IPS-18a (cell line): ENCODE results near the gene FNBP1.
"Not testable (repeated sequence)": the region's sequence is repeated elsewhere in the genome, so short reads cannot be mapped to it uniquely, and the experiment has no call there.

ENCODE experiments used
- H3K27ac ChIP-seq: one replicate; pipeline ENCODE4 v1.5.1; 2013; ENCODE audit warnings: low read length
- H3K27me3 ChIP-seq: one replicate; pipeline ENCODE4 v1.6.1; 2013; ENCODE audit warnings: mild to moderate bottlenecking, low read length; ENCODE audit not compliant: control insufficient read depth, insufficient read depth
- H3K36me3 ChIP-seq: one replicate; pipeline ENCODE4 v1.6.1; 2013; ENCODE audit warnings: low read depth, low read length; ENCODE audit not compliant: control insufficient read depth
- H3K4me1 ChIP-seq: one replicate; pipeline ENCODE4 v1.6.1; 2013; ENCODE audit warnings: low read depth, low read length; ENCODE audit not compliant: control insufficient read depth
- H3K4me3 ChIP-seq: one replicate; pipeline ENCODE4 v1.5.1; 2013; ENCODE audit warnings: low read length
- H3K9ac ChIP-seq: one replicate; pipeline ENCODE4 v1.6.1; 2013; ENCODE audit warnings: mild to moderate bottlenecking, low read length, moderate library complexity
- H3K9me3 ChIP-seq: one replicate; pipeline ENCODE4 v1.6.1; 2013; ENCODE audit warnings: low read depth, low read length; ENCODE audit not compliant: control insufficient read depth

Gene FNBP1

DNA sequence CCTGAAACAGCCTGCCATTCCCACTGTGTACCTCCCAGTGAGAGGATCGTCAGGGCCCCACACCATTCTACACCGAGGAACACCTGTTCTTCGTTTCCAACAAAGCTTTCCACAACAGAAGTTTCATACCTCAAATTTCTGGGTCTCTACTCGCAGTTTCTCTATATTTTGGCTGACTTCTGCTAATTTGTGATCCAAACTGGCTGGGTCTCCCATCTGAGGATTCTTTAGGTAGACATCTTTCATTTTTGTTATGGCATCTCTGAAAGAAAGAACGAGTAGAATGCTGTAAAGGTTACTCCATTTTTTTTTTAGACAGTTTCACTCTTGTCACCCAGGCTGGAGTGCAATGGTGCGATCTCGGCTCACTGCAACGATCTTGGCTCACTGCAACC is 140.3 kb downstream of the FNBP1 start:
- no peak overlapping the region for H3K9ac ChIP-seq
- no peaks in the 10 kb centered on the region for H3K9me3 ChIP-seq
- H3K27ac ChIP-seq, result no peak overlapping the region
- H3K4me1 ChIP-seq, result no peaks in the 10 kb centered on the region
- no peak overlapping the region for H3K4me3 ChIP-seq
- H3K36me3 ChIP-seq, result peaks cover 8% of the 10 kb centered on the region
- H3K27me3 ChIP-seq, result no peaks in the 10 kb centered on the region

DNA sequence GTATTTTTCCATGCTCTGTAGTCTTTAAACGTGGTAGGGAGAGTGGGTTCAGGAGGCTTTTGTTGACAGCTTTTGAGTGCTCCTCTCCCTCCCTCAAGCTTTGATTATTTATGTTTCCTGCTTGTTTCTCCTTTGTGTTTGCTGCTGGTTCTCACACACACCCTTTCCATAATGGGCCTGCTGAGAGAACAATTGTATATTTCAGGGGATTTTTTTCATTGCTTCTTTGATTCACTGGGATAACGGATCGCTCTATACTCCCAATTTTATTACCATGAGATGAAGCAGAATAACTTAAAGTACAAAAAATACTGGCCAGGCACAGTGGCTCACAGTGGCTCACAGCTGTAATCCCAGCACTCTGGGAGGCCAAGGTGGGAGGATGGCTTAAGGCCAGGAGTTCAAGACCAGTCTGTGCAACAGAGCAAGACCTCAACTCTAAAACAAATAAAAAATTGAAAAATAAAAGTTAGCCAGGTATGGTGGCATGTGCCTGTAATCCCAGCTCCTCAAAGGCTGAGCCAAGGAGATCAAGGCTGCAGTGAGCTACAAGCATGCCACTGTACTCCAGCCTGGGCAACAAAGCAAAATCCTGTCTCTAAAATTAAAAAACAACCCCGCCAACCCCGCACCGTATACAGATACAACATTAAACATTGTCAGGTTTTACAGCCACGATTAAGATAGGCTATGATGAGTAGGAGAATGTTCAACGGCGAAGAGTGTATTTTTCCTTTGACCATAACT is 140.8 kb downstream of the FNBP1 start:
- Histone ChIP-seq H3K27me3 (no peaks in the 10 kb centered on the region), H3K36me3 (peaks cover 8% of the 10 kb centered on the region), H3K9ac (no peak overlapping the region), H3K9me3 (no peaks in the 10 kb centered on the region), H3K27ac (no peak overlapping the region), H3K4me3 (no peak overlapping the region), H3K4me1 (no peaks in the 10 kb centered on the region)

DNA sequence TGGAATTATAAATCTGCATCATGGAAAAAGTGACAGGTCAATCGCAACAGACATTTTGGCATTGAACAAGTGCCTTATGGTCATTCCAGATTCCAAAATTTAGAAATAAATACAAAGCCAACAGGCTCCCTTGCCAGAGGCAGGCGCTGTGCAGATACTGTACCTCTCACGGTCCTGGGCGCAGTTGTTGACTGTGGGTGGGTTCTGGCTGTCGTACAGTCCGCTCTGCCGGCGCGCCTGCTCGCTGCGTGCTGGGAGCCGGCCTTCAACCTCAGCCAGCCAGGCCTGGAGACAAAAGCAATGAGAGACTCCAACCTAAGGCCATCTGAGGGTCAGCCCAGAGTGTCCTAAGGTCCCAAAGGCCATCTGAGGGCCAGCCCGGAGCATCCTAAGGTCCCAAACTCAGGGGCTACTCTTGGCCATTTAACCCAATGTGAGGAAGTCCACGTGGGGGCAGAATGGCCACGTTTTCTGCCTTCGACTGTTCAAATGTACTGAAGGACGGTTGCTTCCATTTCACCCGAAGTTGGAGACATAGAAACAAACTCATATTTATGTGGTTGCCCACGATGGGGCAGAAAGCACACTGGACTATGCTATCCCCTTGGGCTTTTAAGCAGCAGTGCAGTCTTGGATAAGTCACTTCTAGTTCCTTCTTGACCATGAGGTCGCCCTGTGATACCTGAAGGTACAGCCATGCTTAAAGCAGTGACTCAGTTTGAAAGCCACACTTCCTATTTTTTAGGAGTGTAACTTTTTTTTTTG is 142.5 kb downstream of the FNBP1 start:
- no peak overlapping the region for H3K9ac ChIP-seq
- H3K27me3 ChIP-seq, result no peaks in the 10 kb centered on the region
- H3K27ac ChIP-seq, result no peak overlapping the region
- H3K4me1 ChIP-seq, result no peaks in the 10 kb centered on the region
- peaks cover 8% of the 10 kb centered on the region for H3K36me3 ChIP-seq
- no peaks in the 10 kb centered on the region for H3K9me3 ChIP-seq
- H3K4me3 ChIP-seq, result no peak overlapping the region

DNA sequence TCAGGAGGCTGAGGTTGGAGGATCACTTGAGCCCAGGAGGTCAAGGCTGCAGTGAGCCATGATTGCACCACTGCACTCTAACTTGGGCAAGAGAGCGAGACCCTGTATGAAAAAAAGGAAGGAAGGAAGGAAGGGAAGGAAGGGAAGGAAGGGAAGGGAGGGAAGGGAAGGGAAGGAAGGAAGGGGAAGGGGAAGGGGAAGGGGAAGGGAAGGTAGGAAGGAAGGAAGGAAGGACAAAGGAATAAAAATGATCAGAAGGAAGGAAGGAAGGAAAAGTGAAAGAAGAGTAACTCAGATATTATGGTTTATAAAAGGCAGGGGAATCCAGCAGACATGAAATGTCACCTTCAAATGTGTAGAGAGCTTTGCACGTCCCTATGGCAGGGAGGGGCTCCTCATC is 143.4 kb downstream of the FNBP1 start:
- H3K9ac ChIP-seq, result no peak overlapping the region
- H3K36me3 ChIP-seq, result peaks cover 13% of the 10 kb centered on the region
- no peaks in the 10 kb centered on the region for H3K9me3 ChIP-seq
- H3K27ac ChIP-seq, result no peak overlapping the region
- H3K4me1 ChIP-seq, result no peaks in the 10 kb centered on the region
- no peak overlapping the region for H3K4me3 ChIP-seq
- H3K27me3 ChIP-seq, result no peaks in the 10 kb centered on the region

DNA sequence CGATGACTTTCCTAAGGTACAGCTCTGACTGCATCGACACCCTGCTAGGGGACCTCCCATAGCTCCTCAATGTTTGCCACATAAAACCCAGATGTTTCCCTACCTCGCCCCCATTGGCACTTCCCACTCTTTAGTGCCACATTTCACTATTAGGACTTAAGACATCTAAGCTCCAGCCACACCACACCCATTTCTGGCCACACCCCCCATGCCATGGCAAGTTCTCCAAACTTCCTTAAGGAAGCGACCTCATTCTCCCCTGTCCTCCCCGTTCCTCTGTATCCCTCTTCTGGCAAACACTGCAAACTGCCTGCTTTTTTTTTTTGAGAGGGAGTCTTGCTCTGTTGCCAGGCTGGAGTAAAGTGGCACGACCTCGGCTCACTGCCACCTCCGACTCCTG is 144.8 kb downstream of the FNBP1 start:
- H3K9me3 ChIP-seq, result no peaks in the 10 kb centered on the region
- no peak overlapping the region for H3K9ac ChIP-seq
- peaks cover 13% of the 10 kb centered on the region for H3K36me3 ChIP-seq
- no peaks in the 10 kb centered on the region for H3K4me1 ChIP-seq
- H3K4me3 ChIP-seq, result no peak overlapping the region
- no peak overlapping the region for H3K27ac ChIP-seq
- H3K27me3 ChIP-seq, result no peaks in the 10 kb centered on the region

DNA sequence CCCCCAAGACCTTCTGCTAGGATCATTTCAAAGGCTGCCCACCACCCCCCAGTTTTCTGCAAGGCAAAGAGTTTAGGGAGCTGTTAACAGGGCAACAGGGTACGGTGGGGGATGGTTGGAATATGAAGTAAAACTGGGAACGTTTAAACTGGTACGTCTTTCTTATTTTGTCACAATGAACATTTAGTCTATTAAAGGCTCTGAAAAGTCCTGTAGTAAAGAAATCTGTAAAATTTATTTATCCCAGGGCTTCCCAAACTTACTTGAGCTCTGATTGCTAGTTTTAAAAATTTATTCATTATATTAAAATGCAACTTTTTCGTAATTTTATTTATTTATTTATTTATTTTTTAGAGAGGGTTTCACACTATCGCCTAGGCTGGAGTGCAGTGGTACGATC is 145.7 kb downstream of the FNBP1 start:
- H3K27ac ChIP-seq, result no peak overlapping the region
- H3K27me3 ChIP-seq, result no peaks in the 10 kb centered on the region
- no peak overlapping the region for H3K4me3 ChIP-seq
- H3K4me1 ChIP-seq, result no peaks in the 10 kb centered on the region
- no peaks in the 10 kb centered on the region for H3K9me3 ChIP-seq
- no peak overlapping the region for H3K9ac ChIP-seq
- peaks cover 13% of the 10 kb centered on the region for H3K36me3 ChIP-seq

DNA sequence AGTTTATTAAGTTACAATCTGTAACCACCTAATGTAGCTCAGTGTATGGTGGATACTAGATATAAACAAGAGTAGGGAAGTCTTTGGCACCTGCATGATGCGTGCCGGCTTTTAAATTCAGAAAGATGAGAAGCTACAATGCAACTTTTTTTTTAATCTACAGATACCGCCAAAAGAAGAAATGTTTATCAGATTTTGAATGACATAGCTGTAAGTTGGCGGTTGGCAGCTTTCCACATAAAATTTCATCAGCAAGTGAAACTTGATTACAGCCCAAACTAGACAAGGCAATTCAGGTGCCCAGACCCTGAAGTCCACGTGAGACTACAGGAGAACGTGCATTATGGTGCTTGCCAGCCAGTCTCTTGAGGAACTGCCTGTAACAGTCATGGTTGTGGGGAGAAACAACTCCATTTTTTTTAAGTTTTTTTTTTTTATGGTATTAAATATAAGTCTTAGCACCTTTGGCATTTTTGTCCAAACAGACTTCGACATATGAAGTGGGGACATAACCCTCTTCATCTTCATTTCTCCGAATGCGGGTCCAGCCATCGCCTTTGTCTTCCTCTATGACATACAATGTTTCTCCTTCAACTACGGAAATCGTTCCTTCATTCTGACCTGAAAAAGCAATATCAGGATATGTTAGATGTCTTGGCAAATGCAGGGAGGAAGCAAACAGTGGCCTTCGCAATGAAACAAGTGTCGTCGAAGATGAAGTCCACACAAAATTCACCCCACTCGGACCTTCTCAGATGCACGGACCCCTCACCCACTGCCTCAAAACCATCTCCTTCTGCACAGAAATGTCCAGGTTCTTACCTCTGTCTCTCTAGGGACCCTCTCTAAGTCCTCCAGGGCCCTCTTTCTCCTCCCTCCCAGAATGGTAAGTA is 147.4 kb downstream of the FNBP1 start:
- no peaks in the 10 kb centered on the region for H3K4me1 ChIP-seq
- H3K27ac ChIP-seq, result no peak overlapping the region
- no peaks in the 10 kb centered on the region for H3K27me3 ChIP-seq
- peaks cover 8% of the 10 kb centered on the region for H3K36me3 ChIP-seq
- no peak overlapping the region for H3K9ac ChIP-seq
- no peaks in the 10 kb centered on the region for H3K9me3 ChIP-seq
- H3K4me3 ChIP-seq, result no peak overlapping the region

DNA sequence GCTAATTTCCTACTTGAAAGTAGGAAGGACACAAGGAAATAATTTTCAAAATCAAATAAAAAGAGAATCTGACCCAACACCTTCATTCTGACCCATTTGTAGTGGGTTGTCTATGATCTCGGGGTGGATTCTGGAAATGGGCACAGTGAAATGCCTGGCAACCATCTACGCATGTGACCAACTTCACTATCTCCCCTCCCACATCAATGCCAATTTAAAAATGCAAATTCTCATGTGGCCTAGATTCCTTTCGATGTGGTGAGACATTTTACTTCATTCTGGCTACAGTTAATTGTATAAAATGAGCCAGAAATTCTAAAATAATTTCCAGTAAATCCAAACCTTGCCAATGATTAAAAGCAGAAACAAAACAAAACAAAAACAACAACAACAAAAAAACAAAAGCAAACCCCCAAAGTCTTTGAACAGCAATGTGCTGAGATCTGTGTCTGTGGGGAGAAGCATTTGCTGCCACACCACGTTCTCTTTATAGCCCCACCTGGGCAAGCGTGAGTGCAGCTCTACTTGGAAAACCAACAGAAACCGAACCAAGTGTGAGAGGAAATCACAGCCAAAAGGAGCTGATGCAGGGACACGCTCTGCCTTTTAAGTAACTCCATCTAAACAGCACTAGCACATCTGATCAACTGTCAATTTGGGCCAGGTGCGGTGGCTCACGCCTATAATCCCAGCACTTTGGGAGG is 148.7 kb downstream of the FNBP1 start:
- no peaks in the 10 kb centered on the region for H3K9me3 ChIP-seq
- H3K27ac ChIP-seq, result no peak overlapping the region
- peaks cover 4% of the 10 kb centered on the region for H3K36me3 ChIP-seq
- peaks cover 6% of the 10 kb centered on the region for H3K4me1 ChIP-seq
- no peak overlapping the region for H3K4me3 ChIP-seq
- no peak overlapping the region for H3K9ac ChIP-seq
- no peaks in the 10 kb centered on the region for H3K27me3 ChIP-seq

DNA sequence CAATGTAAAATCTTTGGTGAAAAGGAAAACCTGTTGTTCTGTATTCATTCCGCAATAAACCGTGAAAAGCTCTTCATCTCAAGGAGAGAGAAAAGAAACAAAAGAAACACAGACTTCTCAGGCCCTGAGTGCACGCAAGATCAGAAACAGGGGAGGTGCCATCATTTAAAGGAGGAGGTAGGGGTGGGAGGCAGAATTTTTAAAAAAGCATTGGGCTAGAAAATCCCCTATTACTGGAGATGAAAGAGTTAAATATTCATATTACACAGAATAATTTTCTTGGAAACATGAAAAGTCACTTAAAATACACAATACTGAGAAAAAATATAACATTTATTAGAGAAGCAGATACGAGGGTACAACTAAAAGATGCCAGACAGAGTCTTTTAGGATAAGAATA is 151.4 kb downstream of the FNBP1 start:
- Histone ChIP-seq H3K4me1 (peaks cover 8% of the 10 kb centered on the region), H3K9ac (no peak overlapping the region), H3K27ac (no peak overlapping the region), H3K4me3 (no peak overlapping the region), H3K9me3 (no peaks in the 10 kb centered on the region), H3K36me3 (peaks cover 4% of the 10 kb centered on the region), H3K27me3 (no peaks in the 10 kb centered on the region)

DNA sequence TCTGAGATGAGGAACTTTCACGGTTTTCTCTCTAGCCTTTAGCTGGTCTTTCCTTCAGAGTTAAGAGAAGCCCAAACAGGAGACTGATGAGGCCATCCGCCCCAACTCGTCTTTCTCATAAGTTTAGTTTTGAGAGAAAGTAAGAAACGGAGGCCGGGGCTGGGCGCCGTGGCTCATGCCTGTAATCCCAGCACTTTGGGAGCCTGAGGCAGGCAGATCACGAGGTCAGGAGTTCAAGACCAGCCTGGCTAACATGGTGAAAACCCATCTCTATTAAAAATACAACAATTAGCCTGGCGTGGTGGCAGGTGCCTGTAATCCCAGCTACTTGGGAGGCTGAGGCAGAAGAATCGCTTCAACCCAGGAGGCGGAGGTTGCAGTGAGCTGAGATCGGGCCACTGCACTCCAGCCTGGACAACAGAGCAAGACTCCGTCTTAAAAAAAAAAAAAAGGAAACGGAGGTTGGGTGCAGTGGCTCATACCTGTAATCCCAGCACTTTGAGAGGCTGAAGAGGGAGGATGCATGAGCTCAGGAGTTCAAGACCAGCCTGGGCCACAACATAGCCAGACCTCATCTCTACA is 152.2 kb downstream of the FNBP1 start:
- Histone ChIP-seq H3K9ac (peak overlapping the region; percentile 28), H3K4me3 (peak overlapping the region; percentile 26), H3K4me1 (peaks cover 13% of the 10 kb centered on the region)
- not testable (repeated sequence) for H3K27ac ChIP-seq, H3K36me3 ChIP-seq, H3K9me3 ChIP-seq, H3K27me3 ChIP-seq
